Transverse colon (tissue), 4 donors: ENCODE measurements around the gene KCNT1. TPM values are rescaled to one million over a fixed set of nuclear protein-coding genes. Genes with fewer than 3 reads are reported as not detected.

Experiments
- DNase-seq: peaks from one replicate; pipeline ENCODE4 v3.0.0-alpha.2; 2019
- H3K27ac ChIP-seq, 4 donors: fragments of 200-600 bp; sonication (generic); 2 replicates each; pipeline ENCODE4 v1.5.1; 2016 to 2018; ENCODE audit warnings: inconsistent platforms in 4 of 4
- H3K27me3 ChIP-seq: fragments of 200-600 bp; sonication (generic); 2 replicates; pipeline ENCODE4 v1.5.1; 2017; ENCODE audit warnings: inconsistent platforms
- H3K36me3 ChIP-seq, 4 donors: fragments of 200-600 bp; sonication (generic); 2 replicates each; pipeline ENCODE4 v1.5.1; 2017 to 2019; ENCODE audit warnings: inconsistent platforms in 4 of 4
- H3K4me1 ChIP-seq, 4 donors: fragments of 200-600 bp; sonication (generic); 2 replicates each; pipeline ENCODE4 v1.5.1; 2017 to 2020; ENCODE audit warnings: inconsistent platforms in 4 of 4
- H3K4me3 ChIP-seq, 4 donors: fragments of 200-600 bp; sonication (generic); 1 replicate in 1 of 4; 2 replicates in 3 of 4; pipeline versions ENCODE4 v1.5.1 to v1.6.1; 2017 to 2019; ENCODE audit warnings: inconsistent platforms in 4 of 4
- H3K9me3 ChIP-seq, 2 donors: fragments of 200-600 bp; sonication (generic); 2 replicates each; pipeline ENCODE4 v1.5.1; 2017 to 2019; ENCODE audit warnings: inconsistent platforms in 2 of 2
- EP300 ChIP-seq: sonication (generic); formaldehyde crosslinking; IDR thresholded peaks from one replicate; pipeline ENCODE4 v1.6.1; 2017; ENCODE audit warnings: antibody characterized with exemption, low read depth
- POLR2A ChIP-seq: fragments of 450-650 bp; IDR thresholded peaks from one replicate; pipeline ENCODE4 v1.6.1; 2016; ENCODE audit warnings: antibody characterized with exemption, mild to moderate bottlenecking, moderate library complexity
- POLR2AphosphoS5 ChIP-seq, 3 donors: sonication (generic); formaldehyde crosslinking; IDR thresholded peaks; one replicate each; pipeline ENCODE4 v1.6.1; 2016; ENCODE audit warnings: antibody characterized with exemption in 3 of 3
- WGBS, 2 donors: methylation state at CpG; one replicate each; pipeline ENCODE4 v1.1.5; 2018; ENCODE audit warnings: low coverage in 1 of 2; 5-methylcytosine and 5-hydroxymethylcytosine counted together
- in situ Hi-C, 4 donors: fragments of 200-750 bp; cut with MboI; loops; one replicate each; pipeline versions ENCODE4 v1.15.0 to v1.15.1; 2017; ENCODE audit warnings: low sequenced_read_pairs in 3 of 4, low pct_ligation_motif_present in 1 of 4, low pct_unique_long_range_greater_than_20kb in 1 of 4
- intact Hi-C: fragments of 100-400 bp; cut with DNase I; formaldehyde crosslinking; loops from one replicate; pipeline ENCODE4 v1.15.1; 2023; ENCODE audit warnings: low total_unique reads
- total RNA-seq, 4 donors: library from RNA; depleted of rRNA; stranded (reverse); fragments of >200 nt; gene quantifications; one replicate each; pipeline ENCODE4 v1.1.0, GENCODE V29; 2016
- TF ChIP-seq, protein P1 (sequence below), 5 experiments: fragments of 200-600 bp in 3 of 5; fragments of 450-650 bp in 2 of 5; sonication (generic) in 3 of 5; IDR thresholded peaks; 1 replicate in 2 of 5; 2 replicates in 3 of 5; pipeline ENCODE4 v1.5.1; 2016 to 2017; ENCODE audit warnings: antibody characterized with exemption in 5 of 5, inconsistent platforms in 3 of 5, mild to moderate bottlenecking in 2 of 5, moderate library complexity in 1 of 5

The KCNT1 gene
- total RNA-seq, 4 donors from 2014 or later, result 0.14 TPM; not detected in 3

DNA sequence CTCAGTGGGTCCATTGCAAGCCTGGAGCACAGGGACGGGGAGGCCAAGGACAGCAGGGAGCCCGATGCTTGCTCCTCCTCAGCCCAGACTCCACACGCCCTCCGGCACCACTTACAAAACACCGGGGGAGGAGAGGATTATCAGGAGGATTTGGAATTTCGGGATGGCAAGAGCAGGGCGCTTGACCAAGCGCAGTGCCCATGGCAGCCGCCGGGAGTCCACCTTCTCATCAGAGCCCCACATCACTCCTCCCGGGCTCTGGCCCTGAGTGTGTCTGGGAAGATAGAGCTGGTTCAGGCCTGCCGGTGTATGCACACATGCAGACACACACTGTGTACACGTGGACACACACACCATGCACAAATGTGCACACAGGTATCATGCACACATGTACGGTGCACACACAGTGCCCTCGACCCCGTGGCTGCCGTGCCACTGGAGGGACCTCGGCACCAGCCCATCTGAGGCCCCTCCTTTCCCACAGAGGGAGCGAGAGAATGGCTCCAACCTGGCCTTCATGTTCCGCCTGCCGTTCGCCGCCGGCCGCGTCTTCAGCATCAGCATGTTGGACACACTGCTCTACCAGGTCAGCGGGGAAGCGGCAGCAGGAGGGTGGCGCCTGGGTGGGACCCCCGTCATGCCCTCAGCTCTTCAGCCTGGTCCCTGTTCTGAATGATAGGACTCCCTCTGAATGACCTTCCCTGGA, 81.7 kb downstream of the KCNT1 start:
- no peaks in the 10 kb centered on the region for H3K27me3 ChIP-seq
- H3K36me3 ChIP-seq, result no peaks in the 10 kb centered on the region
- H3K4me1 ChIP-seq, result no peaks in the 10 kb centered on the region
- in situ Hi-C loops (no loop called here), intact Hi-C loops (no loop called here)
- DNase-seq, result no peak
- H3K9me3 ChIP-seq, result no peaks in the 10 kb centered on the region
- TF ChIP-seq POLR2A, result no peak
- 84% methylated on average over 22 of the region's 30 CpGs; no CpG with 5 or more reads in 1 of the 2 donors for WGBS, 2 donors
- no peak overlapping the region for H3K27ac ChIP-seq
- no peak overlapping the region for H3K4me3 ChIP-seq

DNA sequence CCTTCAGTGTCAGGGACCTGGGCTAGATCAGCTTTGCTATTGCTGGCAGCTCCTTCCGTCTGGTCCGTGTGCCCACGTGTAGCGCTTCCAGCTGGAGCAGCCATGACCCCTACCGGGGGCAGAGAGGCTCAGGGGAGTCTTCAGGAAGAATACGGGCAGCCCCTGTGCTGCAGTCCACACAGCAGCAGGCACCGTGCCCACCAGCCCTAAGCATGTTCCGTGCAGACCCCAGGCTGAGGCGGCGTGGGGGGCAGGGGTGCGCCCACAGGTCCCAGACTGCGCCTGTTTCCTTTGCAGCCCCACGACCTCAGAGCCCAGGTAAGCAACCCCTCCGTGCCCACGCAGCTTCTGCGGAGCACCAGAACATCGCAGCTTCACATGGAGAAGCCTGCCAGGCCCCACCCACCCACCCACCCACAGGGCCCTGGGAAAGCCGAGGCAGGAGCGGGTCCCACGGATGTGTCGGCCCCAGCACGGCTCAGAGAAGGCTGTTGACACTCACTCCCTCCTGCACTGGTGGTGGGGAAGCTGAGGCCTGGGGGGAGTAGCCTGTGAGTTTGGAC, 83.1 kb downstream of the KCNT1 start:
- TF ChIP-seq POLR2AphosphoS5 (IDR thresholded peaks at IDR 0.05), result no peak
- TF ChIP-seq EP300, result no peak
- intact Hi-C loops (no loop called here), in situ Hi-C loops (no loop called here)
- no peak overlapping the region for H3K4me3 ChIP-seq
- no peaks in the 10 kb centered on the region for H3K9me3 ChIP-seq
- H3K27me3 ChIP-seq, result no peaks in the 10 kb centered on the region
- H3K4me1 ChIP-seq, result no peaks in the 10 kb centered on the region
- no peak for DNase-seq
- H3K36me3 ChIP-seq, result no peaks in the 10 kb centered on the region
- no peak overlapping the region for H3K27ac ChIP-seq
- WGBS, 2 donors, result 76% methylated on average over 12 of the region's 22 CpGs; no CpG with 5 or more reads in 1 of the 2 donors

DNA sequence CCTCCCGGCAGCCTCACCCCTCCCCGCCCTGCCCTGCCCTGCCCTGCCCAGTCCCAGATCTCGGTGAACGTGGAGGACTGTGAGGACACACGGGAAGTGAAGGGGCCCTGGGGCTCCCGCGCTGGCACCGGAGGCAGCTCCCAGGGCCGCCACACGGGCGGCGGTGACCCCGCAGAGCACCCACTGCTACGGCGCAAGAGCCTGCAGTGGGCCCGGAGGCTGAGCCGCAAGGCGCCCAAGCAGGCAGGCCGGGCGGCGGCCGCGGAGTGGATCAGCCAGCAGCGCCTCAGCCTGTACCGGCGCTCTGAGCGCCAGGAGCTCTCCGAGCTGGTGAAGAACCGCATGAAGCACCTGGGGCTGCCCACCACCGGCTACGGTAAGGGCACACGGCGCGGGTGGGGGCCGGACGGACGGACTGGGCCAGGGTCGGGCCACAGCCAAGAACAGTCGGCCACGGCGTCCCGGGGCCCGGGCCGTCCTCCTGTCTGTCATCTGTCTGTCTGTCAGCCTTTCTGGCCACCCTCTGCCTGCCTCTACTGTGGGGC, 84.2 kb downstream of the KCNT1 start:
- in situ Hi-C loops, result no loop called here
- Histone ChIP-seq H3K27ac (no peak overlapping the region), H3K9me3 (no peaks in the 10 kb centered on the region), H3K4me3 (no peak overlapping the region), H3K4me1 (no peaks in the 10 kb centered on the region), H3K36me3 (no peaks in the 10 kb centered on the region), H3K27me3 (no peaks in the 10 kb centered on the region)
- intact Hi-C loops, result no loop called here
- no peak for DNase-seq
- no peak for TF ChIP-seq POLR2A
- TF ChIP-seq EP300, result no peak
- 40 to 90% methylated on average over 1 to 20 of the region's 44 CpGs for WGBS, 2 donors

DNA sequence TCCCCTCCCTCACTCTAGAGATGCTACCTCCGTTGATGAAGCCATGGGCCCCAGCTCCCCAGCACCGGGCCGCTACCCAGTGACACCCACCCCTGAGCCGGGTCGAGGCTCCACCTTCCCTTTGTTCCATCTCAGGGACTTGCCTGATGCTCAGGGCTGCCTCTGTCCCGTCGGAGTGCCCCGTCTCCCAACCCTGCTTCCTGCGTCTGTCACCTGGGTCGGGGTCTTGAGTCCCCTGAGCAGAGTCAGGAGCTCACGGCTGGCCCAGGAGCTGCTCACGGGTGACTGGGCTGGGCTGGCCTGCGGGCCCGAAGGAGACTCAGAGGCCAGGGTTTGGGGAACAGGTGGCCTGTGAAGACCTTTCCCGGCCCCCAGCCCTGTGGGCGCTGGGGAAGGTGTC, 85.3 kb downstream of the KCNT1 start:
- no peaks in the 10 kb centered on the region for H3K4me1 ChIP-seq
- no peaks in the 10 kb centered on the region for H3K27me3 ChIP-seq
- no peak for DNase-seq
- 82% methylated on average over 16 of the region's 16 CpGs; no CpG with 5 or more reads in 1 of the 2 donors for WGBS, 2 donors
- H3K4me3 ChIP-seq, result no peak overlapping the region
- no peak for TF ChIP-seq POLR2AphosphoS5 (IDR thresholded peaks at IDR 0.05)
- TF ChIP-seq EP300, result no peak
- TF ChIP-seq, protein P1, sequence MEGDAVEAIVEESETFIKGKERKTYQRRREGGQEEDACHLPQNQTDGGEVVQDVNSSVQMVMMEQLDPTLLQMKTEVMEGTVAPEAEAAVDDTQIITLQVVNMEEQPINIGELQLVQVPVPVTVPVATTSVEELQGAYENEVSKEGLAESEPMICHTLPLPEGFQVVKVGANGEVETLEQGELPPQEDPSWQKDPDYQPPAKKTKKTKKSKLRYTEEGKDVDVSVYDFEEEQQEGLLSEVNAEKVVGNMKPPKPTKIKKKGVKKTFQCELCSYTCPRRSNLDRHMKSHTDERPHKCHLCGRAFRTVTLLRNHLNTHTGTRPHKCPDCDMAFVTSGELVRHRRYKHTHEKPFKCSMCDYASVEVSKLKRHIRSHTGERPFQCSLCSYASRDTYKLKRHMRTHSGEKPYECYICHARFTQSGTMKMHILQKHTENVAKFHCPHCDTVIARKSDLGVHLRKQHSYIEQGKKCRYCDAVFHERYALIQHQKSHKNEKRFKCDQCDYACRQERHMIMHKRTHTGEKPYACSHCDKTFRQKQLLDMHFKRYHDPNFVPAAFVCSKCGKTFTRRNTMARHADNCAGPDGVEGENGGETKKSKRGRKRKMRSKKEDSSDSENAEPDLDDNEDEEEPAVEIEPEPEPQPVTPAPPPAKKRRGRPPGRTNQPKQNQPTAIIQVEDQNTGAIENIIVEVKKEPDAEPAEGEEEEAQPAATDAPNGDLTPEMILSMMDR (IDR thresholded peaks at IDR 0.05), result no peak
- no peak for TF ChIP-seq POLR2A
- no peaks in the 10 kb centered on the region for H3K9me3 ChIP-seq
- intact Hi-C loops, result no loop called here
- in situ Hi-C loops, result no loop called here
- H3K27ac ChIP-seq, result no peak overlapping the region
- no peaks in the 10 kb centered on the region for H3K36me3 ChIP-seq

DNA sequence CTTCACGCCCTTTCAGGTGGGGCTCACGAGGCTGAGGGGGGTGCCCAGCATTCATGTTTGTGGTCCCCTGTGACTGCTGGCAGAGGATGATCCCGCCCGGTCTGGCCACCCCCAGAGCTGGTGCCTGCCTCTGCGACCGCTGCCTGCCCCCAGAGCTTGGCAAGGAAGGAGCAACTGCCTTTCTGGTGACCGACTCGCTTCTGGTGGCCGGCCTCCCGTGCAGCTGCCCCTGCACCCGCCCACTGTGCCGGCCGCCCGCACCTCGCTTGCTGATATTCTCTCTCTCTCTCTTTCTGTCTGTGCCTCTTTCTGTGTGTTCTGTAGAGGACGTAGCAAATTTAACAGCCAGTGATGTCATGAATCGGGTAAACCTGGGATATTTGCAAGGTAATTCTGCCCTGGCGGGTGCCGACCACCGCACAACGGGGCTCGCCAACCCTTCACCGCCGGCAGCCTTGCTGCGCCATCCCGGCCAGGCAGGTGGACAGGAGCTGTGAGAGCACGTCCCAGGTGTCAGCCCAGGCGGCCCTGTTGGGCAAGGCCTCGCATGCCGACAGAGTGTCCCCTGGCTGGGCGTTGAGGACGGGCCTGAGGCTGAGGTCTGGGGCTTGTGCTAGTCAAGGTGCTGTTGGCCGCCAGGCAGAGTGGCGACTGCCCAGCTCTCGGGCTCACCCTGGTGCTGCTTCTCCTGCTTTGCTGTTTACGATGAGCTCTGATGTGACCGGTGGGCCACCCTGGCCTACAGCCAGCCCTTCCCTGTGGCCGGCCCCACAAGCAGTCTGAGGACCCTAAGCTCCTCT, 86.0 kb downstream of the KCNT1 start:
- Histone ChIP-seq H3K27me3 (no peaks in the 10 kb centered on the region), H3K4me3 (no peak overlapping the region)
- in situ Hi-C loops, result no loop called here

More for the DNA sequence above, 86.0 kb downstream of the KCNT1 start:
- TF ChIP-seq POLR2A (no peak), POLR2AphosphoS5 (IDR thresholded peaks at IDR 0.05) (no peak), EP300 (no peak)
- TF ChIP-seq, protein P1 (IDR thresholded peaks at IDR 0.05), result no peak
- 80 to 88% methylated on average over 1 to 34 of the region's 38 CpGs for WGBS, 2 donors
- no peak overlapping the region for H3K27ac ChIP-seq
- intact Hi-C loops, result no loop called here
- H3K9me3 ChIP-seq, result no peaks in the 10 kb centered on the region
- no peak for DNase-seq
- no peaks in the 10 kb centered on the region for H3K36me3 ChIP-seq
- no peaks in the 10 kb centered on the region for H3K4me1 ChIP-seq
